GM21737 (cell line): Measurements from ENCODE around the gene KIF18A.
"Not testable (repeated sequence)": the region's sequence is repeated elsewhere in the genome, so short reads cannot be mapped to it uniquely, and the experiment has no call there.

Source experiments
- ATAC-seq: cut with Tn5 transposase; IDR thresholded peaks from one replicate; pipeline ENCODE4 v1.9.1; 2021; ENCODE audit warnings: mild to moderate bottlenecking, moderate library complexity; ENCODE audit not compliant: unreplicated experiment

KIF18A gene

GRCh38 chr11:28107750-28108618, at the start of gene KIF18A, which contains the start of gene METTL15:
TSS of gene KIF18A (minus strand) at chr11:28108156. CDS start at chr11:28097947, 10,209 bp downstream.
TSS of gene METTL15 (plus strand) at chr11:28108388. CDS start at chr11:28113335, 4,947 bp downstream.
- peak; percentile 90 for ATAC-seq

- no peak for ATAC-seq
Observed at GRCh38 chr11:28153586-28153985, 45.6 kb upstream of the KIF18A start.

- no peak for ATAC-seq
Observed at GRCh38 chr11:28152743-28153142, 44.8 kb upstream of the KIF18A start.

- ATAC-seq: no peak
Observed at GRCh38 chr11:28146123-28146751, 38.3 kb upstream of the KIF18A start.

DNA sequence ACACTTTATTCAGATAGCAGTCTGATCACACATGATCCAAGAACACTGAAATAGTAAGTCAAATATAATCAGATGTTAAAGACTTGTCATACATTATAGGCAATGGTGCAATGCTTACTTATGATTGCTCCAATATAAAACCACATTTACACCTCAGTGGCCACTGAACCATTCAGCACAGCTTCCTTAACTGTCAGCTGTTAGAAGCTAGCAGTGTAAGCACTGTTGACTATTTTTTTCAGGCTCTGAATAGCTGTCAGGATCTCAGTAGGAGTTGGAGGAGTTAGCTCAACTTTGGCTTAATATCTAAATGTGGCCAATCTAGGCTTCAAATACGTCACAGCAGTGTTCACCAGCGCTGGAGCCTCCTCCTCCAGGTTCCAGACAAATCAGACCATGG, 36.9 kb upstream of the KIF18A start:
- no peak for ATAC-seq

DNA sequence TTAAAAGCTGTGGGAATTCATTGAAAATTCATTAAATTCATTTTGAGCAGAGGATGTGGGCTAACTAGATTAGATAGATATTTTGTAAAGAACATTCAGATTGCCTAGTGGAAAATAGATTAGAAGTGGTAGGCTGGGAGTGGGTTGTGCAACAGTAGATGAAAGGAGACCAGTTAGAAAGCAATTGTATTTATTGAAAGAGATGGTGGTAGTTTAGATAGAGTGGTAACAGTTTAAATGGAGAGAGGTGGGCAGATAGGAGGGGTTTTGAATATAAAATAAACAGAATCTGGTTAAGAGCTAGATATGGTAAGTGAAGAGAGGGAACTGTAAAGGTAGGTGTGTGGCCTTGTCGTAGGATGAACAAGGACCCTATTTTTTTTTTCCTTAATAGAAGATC, 34.8 kb upstream of the KIF18A start:
- no peak for ATAC-seq

DNA sequence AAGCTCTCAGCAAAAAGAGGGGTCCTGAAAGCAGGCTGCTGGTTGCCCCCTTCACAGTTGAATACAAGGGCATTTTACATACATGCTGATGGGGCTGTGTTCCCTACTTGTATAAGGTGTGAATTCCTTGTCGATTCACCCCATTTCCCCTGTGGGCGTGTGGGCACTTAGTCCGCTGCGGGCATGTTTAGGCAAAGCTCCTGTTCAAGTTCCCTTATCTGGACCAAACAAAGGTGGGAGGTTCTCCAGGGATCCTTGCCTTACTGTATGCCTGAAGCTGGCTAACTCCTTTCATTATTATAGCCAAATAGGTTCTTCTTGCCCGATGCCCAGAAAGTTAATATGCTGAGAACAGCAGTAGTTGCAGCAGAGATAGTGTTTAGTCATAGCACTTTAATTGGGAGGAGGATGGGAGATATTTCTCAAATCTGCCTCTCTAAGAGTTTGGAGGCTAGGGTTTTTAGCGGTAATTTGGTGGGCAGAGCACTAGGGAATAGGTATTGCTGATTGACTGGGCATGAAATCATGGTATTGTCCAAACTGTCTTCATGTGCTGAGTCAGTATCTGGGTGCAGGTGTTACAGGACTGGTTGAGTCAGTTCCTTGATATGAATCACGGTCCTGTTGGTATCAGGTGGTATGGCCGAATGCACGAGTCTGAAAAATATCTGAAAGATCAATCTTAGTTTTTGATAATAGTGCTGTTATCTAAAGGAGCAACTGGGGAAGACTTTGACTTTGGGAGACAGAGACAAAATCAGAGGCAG, 32.9 kb upstream of the KIF18A start:
- ATAC-seq: no peak

- ATAC-seq: no peak
Observed at GRCh38 chr11:28139841-28140415, 32.0 kb upstream of the KIF18A start.

GRCh38 chr11:28137832-28138231, 29.9 kb upstream of the KIF18A start:
- no peak for ATAC-seq

GRCh38 chr11:28137366-28137765, 29.4 kb upstream of the KIF18A start:
- ATAC-seq: no peak

DNA sequence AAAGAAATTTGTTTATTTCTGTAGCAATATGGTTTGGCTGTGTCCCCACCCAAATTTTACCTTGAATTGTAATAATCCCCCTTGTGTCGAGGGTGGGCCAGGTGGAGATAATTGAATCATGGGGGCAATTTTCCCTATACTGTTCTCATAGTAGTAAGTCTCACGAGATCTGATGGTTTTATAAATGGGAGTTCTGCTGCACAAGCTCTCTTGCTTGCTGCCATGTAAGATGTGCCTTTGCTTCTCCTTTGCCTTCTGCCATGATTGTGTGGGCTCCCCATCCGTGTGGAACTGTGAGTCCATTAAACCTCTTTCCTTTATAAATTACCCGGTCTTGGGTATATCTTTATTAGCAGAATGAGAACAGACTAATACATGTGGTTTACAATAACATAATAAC, 28.2 kb upstream of the KIF18A start:
- ATAC-seq: not testable (repeated sequence)

- ATAC-seq: no peak
Observed at GRCh38 chr11:28133146-28133545, 25.2 kb upstream of the KIF18A start.

GRCh38 chr11:28132548-28132947, 24.6 kb upstream of the KIF18A start:
- no peak for ATAC-seq

DNA sequence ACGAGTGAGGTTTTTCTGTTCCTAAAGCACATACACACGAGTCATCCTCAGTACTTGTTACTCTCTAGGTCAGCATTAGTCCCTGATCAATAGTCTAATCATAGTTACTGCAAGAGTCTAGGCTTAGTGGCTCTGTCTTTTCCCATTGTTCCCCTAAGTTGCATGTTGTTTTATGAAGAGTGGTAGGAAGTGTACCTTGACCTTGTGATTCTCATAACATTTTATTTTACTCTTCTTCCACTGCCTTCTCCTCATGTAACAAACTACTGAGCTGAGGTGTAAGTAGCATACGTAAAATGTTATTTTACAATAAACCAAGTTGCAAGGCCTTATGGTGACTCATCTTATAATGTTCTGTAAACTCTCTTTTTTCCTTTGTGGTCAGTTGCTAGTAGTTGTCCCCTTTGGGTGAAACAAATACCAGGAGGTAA, 15.2 kb upstream of the KIF18A start:
- ATAC-seq: no peak

GRCh38 chr11:28117712-28118111, 9.8 kb upstream of the KIF18A start:
- ATAC-seq: no peak

DNA sequence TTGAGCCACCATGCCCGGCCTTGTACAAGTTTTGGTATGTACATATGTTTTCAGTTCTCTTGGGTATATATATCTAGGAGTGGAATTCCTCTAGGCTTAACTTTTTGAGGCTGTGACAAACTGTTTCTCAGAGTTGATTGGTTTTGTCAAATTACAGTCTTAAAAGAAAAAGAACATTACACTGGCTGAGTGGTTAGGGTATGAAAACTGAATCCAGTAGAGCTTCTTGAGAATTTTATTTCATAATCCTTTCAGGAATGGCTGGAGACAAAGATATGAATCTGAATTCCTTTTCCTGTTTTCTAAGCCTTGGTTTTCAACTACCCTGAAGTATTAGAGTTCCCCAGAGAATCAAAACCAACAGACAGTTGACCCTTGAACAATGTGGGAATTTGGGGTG, 6.8 kb upstream of the KIF18A start:
- ATAC-seq: no peak

- ATAC-seq: no peak
Observed at GRCh38 chr11:28114116-28114515, 6.2 kb upstream of the KIF18A start.

DNA sequence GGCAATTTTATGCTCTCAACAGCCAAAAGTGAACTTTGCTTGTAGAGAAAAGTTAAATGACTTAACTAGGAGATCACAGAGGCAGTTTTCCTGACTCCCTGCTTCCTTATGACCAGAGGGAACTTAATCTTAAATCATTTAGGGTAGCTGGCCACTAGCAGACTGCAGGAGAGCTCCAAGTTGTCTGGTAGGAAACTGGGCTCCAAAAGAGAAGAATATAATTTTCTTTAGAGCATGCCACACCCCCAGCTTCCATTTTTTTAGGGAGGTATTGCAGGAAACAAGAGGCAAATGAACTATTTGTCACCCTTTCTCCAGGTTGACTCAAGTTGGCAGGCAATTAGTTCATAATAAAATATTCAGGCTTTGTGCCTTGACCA, 2.9 kb upstream of the KIF18A start:
- ATAC-seq: no peak

DNA sequence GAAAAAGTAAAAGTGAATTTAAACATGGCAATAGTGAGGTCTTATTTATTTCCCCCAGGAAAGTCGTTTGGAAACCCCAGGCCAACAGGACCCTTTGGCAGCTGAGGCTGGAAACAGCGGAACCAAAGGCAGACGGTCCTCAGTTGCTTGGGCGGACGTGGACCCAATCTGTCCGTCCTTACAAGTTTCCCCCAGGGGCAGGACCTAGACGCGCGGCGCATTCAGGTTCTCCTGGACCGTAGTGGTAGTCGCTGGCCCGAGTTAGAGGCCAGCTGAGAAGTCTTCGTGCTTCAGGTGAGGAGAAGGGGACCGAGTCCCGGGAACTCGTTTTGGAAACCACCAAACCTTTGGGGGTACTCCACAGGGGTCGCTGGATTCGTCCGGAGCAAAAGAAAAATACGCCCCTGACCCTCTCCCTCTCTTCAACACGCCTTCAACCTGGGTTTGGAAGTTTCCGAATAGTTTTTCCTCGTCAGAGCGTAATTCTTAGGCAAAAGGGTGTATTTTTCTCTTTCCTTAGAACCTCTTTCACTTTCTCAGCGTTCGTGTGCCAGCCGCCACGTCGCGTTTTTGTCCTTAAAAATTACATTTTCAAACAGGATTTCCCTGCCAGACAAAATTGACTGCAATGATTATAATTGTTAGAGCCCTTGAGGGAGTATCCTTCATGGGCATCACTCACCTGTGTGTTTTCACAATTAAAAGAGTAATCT, 2.3 kb upstream of the KIF18A start:
- ATAC-seq: peak; percentile 36

GRCh38 chr11:28108958-28109357, 1.0 kb upstream of the KIF18A start:
- ATAC-seq: no peak
